Prostate gland (tissue), 2 donors: ENCODE data around the gene FANK1.

Experiments
- CTCF ChIP-seq, 4 experiments: fragments of 200-600 bp in 2 of 4; fragments of 450-650 bp in 2 of 4; sonication (generic) in 2 of 4; IDR thresholded peaks; 1 replicate in 3 of 4; 2 replicates in 1 of 4; pipeline ENCODE4 v1.5.1; 2016 to 2019; ENCODE audit warnings: antibody characterized with exemption in 4 of 4, mild to moderate bottlenecking in 2 of 4, moderate library complexity in 2 of 4
- POLR2A ChIP-seq: fragments of 450-650 bp; IDR thresholded peaks from one replicate; pipeline ENCODE4 v1.6.1; 2016; ENCODE audit warnings: antibody characterized with exemption, mild to moderate bottlenecking
- POLR2AphosphoS5 ChIP-seq: sonication (generic); formaldehyde crosslinking; IDR thresholded peaks from one replicate; pipeline ENCODE4 v1.6.1; 2017; ENCODE audit warnings: antibody characterized with exemption

GRCh38 chr10:125865120-125865519 lies 31.2 kb upstream of the FANK1 start:
- TF ChIP-seq POLR2AphosphoS5 (no peak), POLR2A (no peak), CTCF (IDR thresholded peaks at IDR 0.05) (no peak)
